Thoracic aorta (tissue), 2 donors: ENCODE measurements around the gene RIC3. TPM values are rescaled to one million over a fixed set of nuclear protein-coding genes. Genes with fewer than 3 reads are reported as not detected.
A peak's percentile ranks its signal among the peaks of the same experiment; 100 is the strongest.

Source experiments
- ATAC-seq: fragments of 150-250 bp; one replicate; pipeline ENCODE4 v1.8.0; 2017; ENCODE audit warnings: low read depth; ENCODE audit not compliant: insufficient number of reproducible peaks, low FRiP score
- DNase-seq: peaks from one replicate; pipeline ENCODE4 v3.0.0-alpha.2; 2020; ENCODE audit warnings: low spot score
- H3K27ac ChIP-seq, 2 donors: fragments of 200-600 bp; sonication (generic); 1 replicate in 1 of 2; 2 replicates in 1 of 2; pipeline ENCODE4 v1.5.1; 2016; ENCODE audit warnings: mild to moderate bottlenecking in 2 of 2, moderate library complexity in 2 of 2
- H3K27me3 ChIP-seq: fragments of 200-600 bp; sonication (generic); replicated peaks from 2 replicates; pipeline ENCODE4 v1.6.0; 2016; ENCODE audit warnings: mild to moderate bottlenecking; ENCODE audit not compliant: insufficient read depth
- H3K36me3 ChIP-seq: fragments of 200-600 bp; sonication (generic); one replicate; pipeline ENCODE4 v1.5.1; 2016
- H3K4me1 ChIP-seq, 2 donors: fragments of 200-600 bp; sonication (generic); 1 replicate in 1 of 2; 2 replicates in 1 of 2; pipeline versions ENCODE4 v1.5.1 to v1.6.0; 2016; ENCODE audit warnings: low read depth in 2 of 2, mild to moderate bottlenecking in 1 of 2; ENCODE audit not compliant: control insufficient read depth in 1 of 2
- H3K4me3 ChIP-seq: fragments of 200-600 bp; sonication (generic); 2 replicates; pipeline ENCODE4 v1.5.1; 2016; ENCODE audit warnings: mild to moderate bottlenecking
- H3K9me3 ChIP-seq: fragments of 200-600 bp; sonication (generic); 2 replicates; pipeline ENCODE4 v1.5.1; 2016
- CTCF ChIP-seq: fragments of 200-600 bp; sonication (generic); IDR thresholded peaks from one replicate; pipeline ENCODE4 v1.5.1; 2019; ENCODE audit warnings: antibody characterized with exemption
- total RNA-seq, 2 donors: library from RNA; depleted of rRNA; stranded (reverse); fragments of >200 nt; gene quantifications; one replicate each; pipeline versions ENCODE4 v1.1.0 to v1.2.3, GENCODE V29; 2016

The RIC3 gene
- total RNA-seq, 2 donors from 2014 or later: 13.1 to 17.7 TPM

GRCh38 chr11:8199676-8200075 lies 30.9 kb upstream of the RIC3 start:
- H3K4me1 ChIP-seq: no peaks in the 10 kb centered on the region
- no peaks in the 10 kb centered on the region for H3K36me3 ChIP-seq
- no peak for ATAC-seq
- H3K27me3 ChIP-seq: no peaks in the 10 kb centered on the region
- H3K4me3 ChIP-seq: no peak overlapping the region
- DNase-seq: no peak
- no peaks in the 10 kb centered on the region for H3K9me3 ChIP-seq
- H3K27ac ChIP-seq: no peak overlapping the region
- no peak for TF ChIP-seq CTCF

- H3K4me3 ChIP-seq: no peak overlapping the region
- no peak for TF ChIP-seq CTCF
- no peak overlapping the region for H3K27ac ChIP-seq
- H3K9me3 ChIP-seq: no peaks in the 10 kb centered on the region
- DNase-seq (no peak), ATAC-seq (no peak)
- no peaks in the 10 kb centered on the region for H3K27me3 ChIP-seq
- no peaks in the 10 kb centered on the region for H3K4me1 ChIP-seq
- no peaks in the 10 kb centered on the region for H3K36me3 ChIP-seq
Observed at GRCh38 chr11:8196749-8197148, 27.9 kb upstream of the RIC3 start.

- no peak for ATAC-seq
Observed at GRCh38 chr11:8194956-8195355, 26.1 kb upstream of the RIC3 start.

GRCh38 chr11:8192896-8193209 lies 24.0 kb upstream of the RIC3 start:
- no peak for TF ChIP-seq CTCF
- no peaks in the 10 kb centered on the region for H3K27me3 ChIP-seq
- ATAC-seq (no peak), DNase-seq (no peak)
- H3K4me3 ChIP-seq: no peak overlapping the region
- H3K27ac ChIP-seq: no peak overlapping the region
- H3K36me3 ChIP-seq: no peaks in the 10 kb centered on the region
- H3K4me1 ChIP-seq: no peaks in the 10 kb centered on the region
- H3K9me3 ChIP-seq: no peaks in the 10 kb centered on the region

More at GRCh38 chr11:8194956-8195355, 26.1 kb upstream of the RIC3 start:
- no peak for DNase-seq
- no peak for TF ChIP-seq CTCF
- no peak overlapping the region for H3K27ac ChIP-seq
- no peaks in the 10 kb centered on the region for H3K27me3 ChIP-seq
- no peaks in the 10 kb centered on the region for H3K4me1 ChIP-seq
- H3K9me3 ChIP-seq: no peaks in the 10 kb centered on the region
- H3K4me3 ChIP-seq: no peak overlapping the region
- no peaks in the 10 kb centered on the region for H3K36me3 ChIP-seq

- H3K27ac ChIP-seq: no peak overlapping the region
- no peak for ATAC-seq
- no peaks in the 10 kb centered on the region for H3K36me3 ChIP-seq
- H3K9me3 ChIP-seq: no peaks in the 10 kb centered on the region
- no peaks in the 10 kb centered on the region for H3K27me3 ChIP-seq
- no peaks in the 10 kb centered on the region for H3K4me1 ChIP-seq
- no peak overlapping the region for H3K4me3 ChIP-seq
- peak; percentile 63 for TF ChIP-seq CTCF
- no peak for DNase-seq
Observed at GRCh38 chr11:8192016-8192895, 23.4 kb upstream of the RIC3 start.
